ENCODE measurements around the gene IDH2. TPM values are rescaled to one million over a fixed set of nuclear protein-coding genes. Genes with fewer than 3 reads are reported as not detected.

IDH2 gene
- total RNA-seq = 191 TPM

GRCh38 chr15:90101969-90102890 lies at the start of gene IDH2:
TSS of gene IDH2 (minus strand) at chr15:90102468. CDS start at chr15:90102390, 78 bp downstream.

Small RNA genes within 50 kb of the gene (small RNA-seq; reads per million reads assigned to genes)
- not detected for gene RF00066 (ENCODE audit: low replicate concordance)

Other genes starting within 250 kb of the IDH2 start
- gene AP3S2, start 208.5 kb downstream of the IDH2 start, total RNA-seq = 30.5 TPM
- gene ARPIN, start 189.5 kb downstream of the IDH2 start, total RNA-seq = 21.7 TPM
- 14.9 TPM for gene ZNF710, start 101.1 kb downstream of the IDH2 start, total RNA-seq
- 66.7 TPM for gene SEMA4B, start 98.9 kb upstream of the IDH2 start, total RNA-seq
- gene CIB1, start 131.5 kb upstream of the IDH2 start, total RNA-seq = 19.7 TPM
- gene GDPGP1, start 131.7 kb upstream of the IDH2 start, total RNA-seq = 8.3 TPM
- gene TTLL13, start 147.1 kb upstream of the IDH2 start, total RNA-seq = 1.3 TPM
- gene NGRN, start 163.2 kb upstream of the IDH2 start, total RNA-seq = 81.7 TPM
- gene ZNF774, start 249.8 kb upstream of the IDH2 start, total RNA-seq = 1.8 TPM

Data from metanephros (tissue), 2 donors.